Epithelial cell of esophagus (primary cell): ENCODE results near the gene DZIP3.

Source experiments
- DNase-seq: peaks from one replicate; pipeline ENCODE4 v3.0.0; 2010; ENCODE audit warnings: low read depth
- H3K4me3 ChIP-seq: 2 replicates; pipeline ENCODE4 v1.5.1; 2011; ENCODE audit warnings: mild to moderate bottlenecking, low read length, control low read depth
- CTCF ChIP-seq: IDR thresholded peaks from 2 replicates; pipeline ENCODE4 v1.5.1; 2011; ENCODE audit warnings: low read depth, mild to moderate bottlenecking, low read length, control low read depth, inconsistent platforms; ENCODE audit not compliant: insufficient read depth; ENCODE audit errors: missing control alignments

Gene DZIP3

GRCh38 chr3:108661699-108662098 is 72.2 kb downstream of the DZIP3 start:
- H3K4me3 ChIP-seq = no peak overlapping the region
- no peak for DNase-seq
- no peak for TF ChIP-seq CTCF

GRCh38 chr3:108662142-108662738 is 72.7 kb downstream of the DZIP3 start:
- TF ChIP-seq CTCF = peak; percentile 63
- peak; percentile 78 for DNase-seq
- H3K4me3 ChIP-seq = no peak overlapping the region

GRCh38 chr3:108664266-108664665 is 74.7 kb downstream of the DZIP3 start:
- H3K4me3 ChIP-seq = no peak overlapping the region
- no peak for TF ChIP-seq CTCF

GRCh38 chr3:108667312-108667711 is 77.8 kb downstream of the DZIP3 start:
- DNase-seq = no peak
- no peak for TF ChIP-seq CTCF
- H3K4me3 ChIP-seq = no peak overlapping the region

More at GRCh38 chr3:108664266-108664665, 74.7 kb downstream of the DZIP3 start:
- no peak for DNase-seq

- DNase-seq = no peak
- TF ChIP-seq CTCF = no peak
- no peak overlapping the region for H3K4me3 ChIP-seq
Observed at GRCh38 chr3:108669208-108669607, 79.7 kb downstream of the DZIP3 start.

GRCh38 chr3:108672701-108673100 is 83.2 kb downstream of the DZIP3 start:
- no peak overlapping the region for H3K4me3 ChIP-seq
- DNase-seq = no peak
- no peak for TF ChIP-seq CTCF

GRCh38 chr3:108673988-108674661 is 84.6 kb downstream of the DZIP3 start:
- TF ChIP-seq CTCF = no peak
- DNase-seq = peak; percentile 43
- H3K4me3 ChIP-seq = no peak overlapping the region
